Activated T-cell treated with anti-CD3 and anti-CD28 coated beads, Interleukin-2, amount 50 U/mL, for 48 hours (primary cell): ENCODE data around the gene IGF1R.

Experiments used
- DNase-seq, 2 experiments: peaks; one replicate each; pipeline ENCODE4 v3.0.0-alpha.2; 2020

Gene IGF1R

DNA sequence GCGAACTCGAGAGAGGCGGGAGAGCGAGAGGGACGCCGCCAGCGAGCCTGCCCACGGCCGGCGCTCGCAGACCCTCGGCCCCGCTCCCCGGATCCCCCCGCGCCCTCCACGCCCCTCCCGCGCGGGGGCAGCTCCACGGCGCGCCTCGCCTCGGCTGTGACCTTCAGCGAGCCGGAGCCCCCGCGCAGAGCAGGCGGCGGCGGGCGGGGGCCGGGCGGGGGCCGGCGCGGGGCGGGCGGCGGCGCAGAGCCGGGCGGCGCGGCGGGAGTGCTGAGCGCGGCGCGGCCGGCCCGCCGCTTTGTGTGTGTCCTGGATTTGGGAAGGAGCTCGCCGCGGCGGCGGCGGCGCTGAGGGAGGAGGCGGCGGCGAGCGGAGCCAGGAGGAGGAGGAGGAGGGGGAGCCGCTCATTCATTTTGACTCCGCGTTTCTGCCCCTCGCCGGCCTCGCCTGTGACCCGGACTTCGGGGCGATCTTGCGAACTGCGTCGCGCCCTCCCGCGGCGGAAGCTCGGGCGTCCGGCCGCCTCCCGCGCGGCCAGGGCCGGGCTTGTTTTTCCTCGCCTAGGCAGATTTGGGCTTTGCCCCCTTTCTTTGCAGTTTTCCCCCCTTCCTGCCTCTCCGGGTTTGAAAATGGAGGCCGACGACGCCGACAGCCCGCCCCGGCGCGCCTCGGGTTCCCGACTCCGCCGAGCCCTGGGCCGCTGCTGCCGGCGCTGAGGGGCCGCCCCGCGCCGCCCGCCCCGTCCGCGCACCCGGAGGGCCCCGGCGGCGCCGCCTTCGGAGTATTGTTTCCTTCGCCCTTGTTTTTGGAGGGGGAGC, 524 bp downstream of the IGF1R start:
- peak; percentile 54 to 62 for DNase-seq

DNA sequence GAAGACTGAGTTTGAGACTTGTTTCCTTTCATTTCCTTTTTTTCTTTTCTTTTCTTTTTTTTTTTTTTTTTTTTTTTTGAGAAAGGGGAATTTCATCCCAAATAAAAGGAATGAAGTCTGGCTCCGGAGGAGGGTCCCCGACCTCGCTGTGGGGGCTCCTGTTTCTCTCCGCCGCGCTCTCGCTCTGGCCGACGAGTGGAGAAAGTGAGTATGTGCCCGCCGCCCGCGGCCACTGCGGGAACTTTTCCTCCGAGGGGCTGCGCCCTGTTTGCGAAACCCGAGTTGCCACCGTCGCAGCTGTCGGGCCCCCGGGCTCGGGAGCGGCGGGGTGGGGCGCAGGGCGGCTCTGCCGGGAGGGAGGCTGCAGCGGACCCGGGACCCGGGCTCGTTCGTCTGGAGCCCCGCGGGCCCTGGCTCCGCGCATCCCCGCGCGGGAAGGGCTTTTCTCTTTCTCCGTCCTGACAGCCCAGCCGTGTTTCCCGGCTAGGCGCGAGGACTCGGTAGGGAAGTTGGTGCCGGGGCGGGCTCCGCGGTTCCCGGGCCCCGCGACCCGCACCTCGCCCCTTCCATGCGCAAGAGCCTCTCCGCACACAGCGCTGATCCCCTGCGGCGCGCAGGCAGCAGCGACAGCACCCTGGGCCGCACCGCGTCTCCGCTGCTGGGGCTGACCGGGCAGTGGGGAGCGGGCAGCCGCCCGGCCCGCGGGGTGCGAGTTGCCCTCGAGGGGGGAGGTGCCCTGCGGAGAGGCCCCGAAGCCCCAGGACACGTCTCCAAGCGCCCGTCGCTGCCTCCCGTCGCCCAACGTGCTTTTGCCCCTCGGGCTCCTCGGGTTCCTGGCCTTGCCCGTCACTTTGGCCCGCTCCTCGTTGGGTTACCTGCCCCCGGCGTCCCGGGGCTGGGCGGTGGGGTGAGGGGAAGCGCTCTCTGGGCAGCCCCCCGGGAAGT, 1.4 kb downstream of the IGF1R start:
- peak; percentile 55 to 65 for DNase-seq

DNA sequence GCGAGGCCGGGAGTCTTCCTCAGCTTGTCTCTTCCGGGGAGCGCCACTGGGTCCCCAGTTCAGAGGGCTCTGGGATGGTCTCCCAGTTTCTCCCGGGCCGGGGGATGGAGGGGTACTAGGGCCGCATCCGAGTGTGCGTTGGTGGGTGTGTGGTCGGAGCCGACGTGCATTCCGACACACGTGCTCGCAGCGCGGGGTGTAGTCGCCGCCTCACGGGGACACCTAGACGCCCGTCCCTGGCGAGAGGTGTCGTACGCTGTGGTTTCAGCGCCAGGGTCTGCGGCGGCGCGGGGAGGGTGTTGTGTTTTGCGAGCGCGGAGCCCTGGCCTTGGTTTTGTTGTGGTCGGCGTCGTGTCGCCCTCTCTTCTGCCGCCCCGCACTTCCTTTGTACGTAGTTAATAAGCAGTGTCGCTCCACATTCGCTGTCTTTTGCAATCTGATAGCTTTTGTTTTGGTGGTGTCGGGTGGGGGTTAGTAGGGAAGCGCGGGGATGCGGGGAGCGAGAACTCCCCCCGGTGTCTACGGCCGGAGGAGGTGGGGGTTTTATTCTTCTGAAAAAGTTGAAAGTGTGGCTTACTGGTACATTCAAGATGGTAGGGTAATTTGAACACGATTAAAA, 2.2 kb downstream of the IGF1R start:
- peak; percentile 57 to 58 for DNase-seq

DNA sequence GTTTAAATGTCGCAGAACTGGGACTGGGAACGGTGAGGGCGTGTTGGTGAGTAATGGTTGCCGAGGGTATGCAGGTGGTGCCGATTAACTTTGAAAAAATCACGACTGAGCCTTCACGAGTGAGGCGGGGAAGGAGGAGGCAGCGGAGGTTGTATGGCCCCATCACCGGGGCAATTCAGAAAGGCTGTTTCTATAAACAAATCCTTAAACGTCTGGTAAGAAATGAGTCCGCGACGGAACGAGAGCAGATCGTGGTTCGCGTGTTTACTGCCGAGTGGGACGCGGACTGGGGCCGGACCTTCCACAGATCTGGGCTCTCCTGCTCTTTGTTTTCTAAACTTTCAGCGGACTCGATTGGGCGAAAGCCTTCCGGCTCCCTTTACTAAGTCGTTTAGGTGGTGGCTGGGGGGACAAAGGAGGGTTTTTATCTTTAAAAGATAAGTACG, 2.7 kb downstream of the IGF1R start:
- peak; percentile 50 to 54 for DNase-seq

DNA sequence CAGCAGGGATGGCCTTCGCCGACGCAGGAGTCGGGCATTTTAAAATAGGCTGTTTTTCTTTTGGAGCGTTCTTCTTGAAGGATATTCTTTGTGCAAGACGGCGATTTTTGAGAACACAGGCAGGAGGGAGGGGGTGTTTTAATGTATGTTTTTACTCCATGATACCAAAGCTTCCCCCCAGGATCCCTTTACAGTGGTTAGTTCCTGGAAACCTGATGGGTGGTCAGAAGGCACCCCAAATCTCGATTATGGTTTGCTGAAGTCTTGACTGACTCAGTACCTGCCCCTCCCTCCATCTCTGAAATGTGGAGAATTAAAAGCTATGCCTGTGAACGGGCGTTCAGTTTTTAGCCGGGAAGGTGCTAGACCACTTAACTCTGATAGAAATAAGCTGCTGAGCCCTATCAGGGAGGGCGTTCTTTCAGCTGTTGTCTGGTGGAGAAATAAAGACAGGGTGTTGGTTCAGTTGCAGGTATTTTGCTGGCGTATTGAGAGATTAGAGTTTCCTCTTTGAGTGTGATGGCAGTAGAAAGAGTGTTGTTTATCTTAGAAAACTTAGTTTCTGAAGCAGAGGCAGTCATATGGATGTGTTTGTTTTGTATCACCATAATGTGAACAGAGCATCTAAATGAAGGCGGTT, 3.4 kb downstream of the IGF1R start:
- no peak for DNase-seq

DNA sequence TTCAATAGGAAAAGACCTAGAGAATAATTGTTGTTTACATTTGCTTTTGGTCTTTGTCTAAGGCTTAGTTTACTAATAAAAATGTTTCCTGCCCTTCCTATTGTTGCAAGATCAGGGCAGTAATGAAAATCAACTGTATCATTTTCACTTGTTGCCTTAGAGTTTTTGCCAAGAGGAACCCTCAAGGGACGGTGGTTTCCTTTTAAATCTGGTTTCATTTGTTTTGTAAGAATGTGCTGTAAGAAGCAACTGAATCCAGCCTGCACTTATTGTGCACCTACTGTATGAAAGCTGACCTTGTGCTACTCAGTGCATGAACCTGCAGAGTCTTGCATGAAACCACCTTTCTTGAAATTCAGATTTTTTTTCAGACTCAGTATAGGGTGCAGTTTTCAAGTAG, 5.3 kb downstream of the IGF1R start:
- DNase-seq: no peak

DNA sequence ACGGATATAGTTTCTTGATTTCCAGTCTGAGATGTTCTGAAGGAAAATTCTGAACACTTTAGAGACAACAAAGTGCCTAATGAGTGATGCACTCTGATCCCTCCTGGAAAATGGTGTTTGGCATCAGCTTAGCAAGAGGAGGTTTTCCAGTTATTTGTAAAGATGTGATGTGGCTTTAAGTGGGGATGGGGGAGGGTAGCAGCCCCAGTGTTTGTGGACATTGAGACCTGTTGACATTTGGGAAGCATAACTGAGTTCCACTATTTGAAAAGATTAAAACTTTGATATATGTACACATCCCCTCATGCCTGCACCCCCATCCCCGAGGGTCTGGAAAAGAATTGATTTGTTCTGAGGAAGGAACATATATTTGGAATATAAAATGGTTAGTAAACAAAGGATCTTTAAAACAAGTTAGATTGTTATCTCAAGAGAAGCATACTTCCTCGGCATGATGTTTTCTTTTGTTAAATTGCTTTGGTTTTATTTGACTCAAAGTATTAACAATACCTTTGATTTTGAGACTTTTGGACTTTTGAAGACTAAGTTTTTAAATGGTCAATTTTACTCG, 6.5 kb downstream of the IGF1R start:
- DNase-seq: no peak

DNA sequence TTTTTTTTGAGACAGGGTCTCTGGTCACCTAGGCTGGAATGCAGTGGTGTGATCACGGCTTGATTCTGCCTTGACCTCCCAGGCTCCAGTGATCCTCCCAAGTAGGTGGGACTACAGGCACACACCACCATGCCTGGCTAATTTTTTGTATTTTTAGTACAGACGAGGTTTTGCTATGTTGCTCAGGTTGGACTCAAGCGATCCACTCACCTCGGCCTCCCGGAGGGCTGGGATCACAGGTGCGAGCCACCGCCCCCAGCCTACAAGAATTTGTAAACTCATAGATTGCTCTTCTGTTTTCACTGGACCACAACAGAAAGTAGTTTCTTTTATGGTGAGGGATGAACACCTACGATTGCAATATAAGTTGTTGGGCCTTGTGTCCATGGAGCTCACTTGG, 7.4 kb downstream of the IGF1R start:
- DNase-seq: no peak

DNA sequence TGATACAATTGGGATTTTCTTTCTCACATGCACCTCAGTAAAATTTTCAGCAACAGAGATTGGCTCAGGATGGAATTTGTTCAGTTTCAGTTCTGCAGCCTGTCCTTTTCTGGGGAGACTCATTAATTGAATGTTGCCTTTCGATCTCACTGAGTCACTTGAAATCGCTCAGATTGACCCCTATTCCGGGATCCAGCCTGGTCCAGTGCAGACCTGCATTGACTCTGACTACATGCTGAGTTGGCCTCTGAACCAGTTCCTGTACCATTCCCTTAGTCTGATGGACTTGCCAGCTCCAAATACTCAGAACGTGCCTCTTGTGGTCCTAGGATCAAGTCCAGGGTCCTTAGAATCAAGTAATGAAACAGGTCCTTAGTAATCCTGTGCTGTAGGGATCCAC, 9.4 kb downstream of the IGF1R start:
- no peak for DNase-seq

DNA sequence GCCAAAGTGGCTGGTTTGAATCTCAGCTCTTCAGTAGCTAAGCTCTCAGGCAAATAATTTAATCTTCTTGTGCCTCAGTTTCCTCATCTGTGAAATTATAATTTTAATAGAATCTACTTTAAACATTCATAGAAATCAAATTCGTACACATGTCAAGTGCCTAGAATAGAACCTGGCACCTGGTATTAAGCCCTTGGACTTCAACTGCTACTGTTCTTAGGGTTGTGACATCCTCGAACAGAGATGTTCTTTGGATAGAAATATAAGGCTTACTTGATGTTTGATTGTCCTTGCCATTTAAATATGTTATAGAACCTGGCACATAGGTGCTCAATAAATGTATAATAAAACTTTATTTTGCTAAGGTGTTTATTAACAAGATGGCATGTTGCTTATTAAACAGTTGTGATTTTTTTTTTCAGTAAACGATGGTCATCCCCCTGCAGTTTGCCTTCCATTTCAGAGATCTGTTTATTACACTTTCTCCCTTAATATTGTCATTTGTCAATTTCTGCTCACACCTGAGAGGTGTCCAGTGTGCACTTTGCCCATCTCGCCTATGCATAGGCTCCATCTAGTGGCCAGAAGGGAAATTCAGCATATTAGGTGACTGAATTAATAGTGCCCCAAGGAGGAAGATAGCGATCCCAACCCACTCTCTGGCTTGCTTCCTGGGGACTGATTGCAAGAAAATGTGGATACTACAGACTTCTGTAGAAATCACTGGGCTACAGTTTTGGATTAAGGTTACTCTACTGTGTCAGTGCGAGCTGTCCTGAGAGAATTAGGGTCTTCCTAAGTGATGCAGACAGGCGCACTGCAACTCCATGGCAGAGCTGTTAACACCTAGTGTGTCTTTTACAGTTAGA, 10.7 kb downstream of the IGF1R start:
- DNase-seq: no peak

DNA sequence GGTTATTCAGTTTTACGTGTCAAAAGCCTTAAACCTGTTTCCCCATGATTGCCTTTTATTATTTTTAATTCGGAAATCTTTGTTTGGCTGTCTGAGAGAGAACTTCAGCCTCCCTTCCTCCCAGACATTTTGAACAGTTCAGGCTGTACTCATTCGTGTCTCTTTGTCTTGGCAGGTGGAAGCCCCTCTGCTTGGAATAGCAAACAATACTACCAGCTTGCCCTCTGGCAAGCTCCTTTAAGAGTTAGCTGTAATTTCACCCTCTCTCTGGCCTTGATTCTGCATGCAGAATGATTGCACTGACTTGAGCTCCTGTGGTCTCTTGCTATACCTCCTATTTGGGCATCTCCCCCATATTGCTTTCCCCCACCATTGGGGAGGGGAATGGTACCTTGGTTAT, 11.7 kb downstream of the IGF1R start:
- no peak for DNase-seq

DNA sequence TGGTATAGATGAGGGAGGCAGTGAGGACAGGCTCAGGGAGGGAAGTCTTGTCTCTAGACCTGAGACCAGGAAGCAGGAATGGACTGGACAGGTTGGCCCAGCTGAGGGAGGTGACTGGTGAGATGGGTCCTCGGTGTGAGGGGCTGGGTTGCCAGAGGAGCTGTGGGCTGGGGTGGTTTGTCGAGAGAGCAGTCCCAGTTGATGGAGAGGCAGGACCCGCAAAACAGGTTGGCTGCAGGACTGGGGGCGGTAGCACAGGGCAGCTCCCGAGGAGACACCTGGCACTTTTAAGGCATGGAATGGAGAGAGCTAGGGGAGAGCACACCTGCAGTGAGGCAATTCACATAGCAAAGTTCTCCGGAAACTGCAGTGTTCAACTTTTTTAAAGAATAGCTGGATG, 14.7 kb downstream of the IGF1R start:
- no peak for DNase-seq

DNA sequence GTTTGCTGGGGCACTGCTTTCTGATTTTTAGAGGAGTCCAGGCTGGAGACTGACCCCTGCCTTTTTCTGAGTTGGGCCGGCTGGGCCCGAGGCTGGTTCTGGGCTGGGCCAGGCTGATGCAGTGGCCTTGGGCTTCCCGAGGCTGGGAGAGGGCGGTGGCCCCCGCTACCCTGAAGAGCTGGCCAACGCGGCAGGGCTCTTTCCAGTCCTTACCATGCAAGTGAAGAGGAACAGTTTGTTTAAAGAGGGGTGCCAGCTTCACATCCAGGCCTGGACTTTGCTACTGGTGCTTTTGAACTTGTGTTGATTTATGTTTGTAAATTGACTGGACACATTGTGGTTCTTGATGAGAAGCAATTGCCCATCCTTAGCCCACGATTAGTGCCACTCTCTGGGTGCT, 15.3 kb downstream of the IGF1R start:
- DNase-seq: no peak

DNA sequence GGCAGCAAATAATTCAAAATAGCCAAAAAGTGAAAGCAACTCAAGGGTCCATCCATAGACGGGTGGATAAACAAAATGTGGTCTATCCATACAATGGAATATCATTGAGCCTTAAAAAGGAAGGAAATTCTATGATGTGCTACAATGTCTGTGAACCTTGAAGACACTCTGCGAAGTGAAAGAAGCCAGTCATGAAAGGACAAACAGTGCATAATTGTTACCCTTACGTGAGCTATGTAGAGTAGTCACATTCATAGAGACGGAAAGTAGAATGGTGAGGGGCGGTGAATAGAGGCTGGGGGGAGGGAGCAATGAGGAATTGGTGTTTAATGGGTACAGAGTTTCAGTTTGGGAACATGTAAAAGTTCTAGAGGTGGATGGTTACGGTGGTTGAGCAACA, 18.1 kb downstream of the IGF1R start:
- no peak for DNase-seq

DNA sequence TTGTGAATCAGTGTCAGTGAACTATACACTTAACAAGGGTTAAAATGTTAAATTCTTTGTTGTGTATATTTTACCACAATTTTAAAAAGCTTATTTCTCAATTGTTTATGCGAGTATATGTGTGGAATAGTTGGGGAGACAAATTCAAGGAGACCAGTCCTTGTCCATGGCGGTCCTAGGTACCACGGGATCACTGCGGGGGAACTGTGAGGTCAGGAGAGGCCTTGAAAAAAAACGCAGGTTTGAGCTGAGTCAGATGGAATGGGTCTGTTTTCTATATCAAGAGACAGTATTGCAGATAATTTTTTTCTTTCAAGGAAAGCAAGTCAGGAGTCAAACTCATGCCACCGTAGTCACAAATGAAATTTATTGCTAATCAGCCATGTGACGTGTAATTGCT, 18.5 kb downstream of the IGF1R start:
- no peak for DNase-seq

DNA sequence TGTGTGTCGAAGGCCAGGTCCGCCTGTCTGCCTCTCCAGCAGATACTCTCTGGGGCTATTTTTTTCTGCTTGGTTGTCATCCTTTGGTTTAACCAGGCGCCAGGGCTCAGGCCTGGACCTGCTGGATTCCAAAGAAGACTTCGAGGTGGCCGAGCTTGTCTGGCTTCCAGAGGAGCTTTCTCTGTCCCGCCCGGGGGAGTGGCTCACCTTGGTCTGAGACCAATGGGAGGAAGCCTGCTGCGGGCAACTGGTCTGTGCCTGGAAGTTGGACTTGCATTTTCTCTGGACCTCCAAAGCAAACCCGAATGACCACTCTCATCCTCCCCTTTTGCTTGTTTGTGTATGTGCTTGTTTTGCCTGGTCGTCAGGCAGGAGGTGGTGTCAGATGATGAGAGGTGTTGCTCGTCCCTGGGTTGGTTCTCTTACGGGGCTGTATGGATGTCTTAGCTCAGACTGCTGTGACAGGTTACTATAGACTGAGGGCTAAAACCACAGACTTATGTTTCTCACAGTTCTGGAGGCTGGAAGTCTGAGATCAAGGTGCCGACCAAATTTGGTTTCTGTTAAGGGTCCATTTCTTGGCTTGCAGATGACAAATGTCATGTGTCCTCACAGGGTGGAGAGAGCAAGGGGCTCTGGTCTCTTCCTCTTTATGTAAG, 19.3 kb downstream of the IGF1R start:
- no peak for DNase-seq

DNA sequence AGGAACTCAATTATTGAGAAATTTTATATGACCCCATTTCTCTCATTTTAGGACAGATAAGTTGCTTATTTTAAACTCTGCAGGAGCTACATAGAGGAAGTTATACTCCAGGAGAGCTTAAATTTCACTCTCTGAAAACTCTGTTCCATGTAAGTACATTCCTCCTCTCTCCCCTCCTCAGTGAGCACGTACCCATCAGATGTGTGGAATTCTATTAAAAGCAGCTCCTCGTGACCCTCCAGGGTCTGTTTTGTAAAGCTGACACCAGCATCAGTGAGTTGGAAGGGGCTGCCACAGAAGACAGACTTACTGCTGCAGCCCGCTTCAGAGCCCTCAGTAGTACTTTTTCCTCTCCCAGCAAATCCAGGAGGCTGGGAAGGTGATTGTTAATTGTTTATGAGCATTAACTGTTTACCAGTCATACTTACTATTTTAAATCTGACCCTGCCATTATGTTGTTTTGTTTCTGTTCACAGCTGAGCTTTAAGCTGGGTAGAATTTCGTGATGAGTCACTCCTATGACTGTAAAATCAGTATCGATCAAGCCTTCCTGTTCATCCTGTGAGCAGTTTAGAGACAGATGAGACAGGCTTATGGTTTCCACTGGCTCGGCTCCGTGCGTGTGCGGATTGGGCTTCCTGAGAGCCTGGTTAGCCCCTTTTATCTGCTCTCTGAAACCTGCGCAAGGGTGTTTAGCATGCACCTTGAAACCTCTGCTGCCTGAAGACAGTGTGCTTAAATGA, 20.4 kb downstream of the IGF1R start:
- peak; percentile 63 to 72 for DNase-seq

DNA sequence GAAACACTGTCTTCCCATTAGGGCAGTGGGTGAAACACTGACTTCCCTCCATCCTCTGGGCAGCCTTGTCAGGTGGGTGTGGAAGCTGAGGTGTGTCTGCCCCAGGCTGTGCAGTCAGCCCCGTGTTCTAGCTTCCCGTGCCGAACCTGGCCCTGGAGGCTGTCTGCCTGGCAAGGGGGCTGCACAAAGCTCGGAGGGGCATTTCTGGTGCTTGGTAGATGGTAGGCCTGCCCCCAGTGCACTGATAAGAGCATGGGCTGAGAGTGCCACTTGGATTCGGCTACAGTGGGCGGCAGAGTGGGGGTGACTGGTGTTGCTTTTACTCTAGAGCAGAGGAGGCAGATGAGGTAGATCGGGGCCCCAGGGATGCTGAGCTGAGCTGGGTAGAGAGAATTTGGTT, 21.3 kb downstream of the IGF1R start:
- peak in 1 of 2 experiments; percentile 27 for DNase-seq

DNA sequence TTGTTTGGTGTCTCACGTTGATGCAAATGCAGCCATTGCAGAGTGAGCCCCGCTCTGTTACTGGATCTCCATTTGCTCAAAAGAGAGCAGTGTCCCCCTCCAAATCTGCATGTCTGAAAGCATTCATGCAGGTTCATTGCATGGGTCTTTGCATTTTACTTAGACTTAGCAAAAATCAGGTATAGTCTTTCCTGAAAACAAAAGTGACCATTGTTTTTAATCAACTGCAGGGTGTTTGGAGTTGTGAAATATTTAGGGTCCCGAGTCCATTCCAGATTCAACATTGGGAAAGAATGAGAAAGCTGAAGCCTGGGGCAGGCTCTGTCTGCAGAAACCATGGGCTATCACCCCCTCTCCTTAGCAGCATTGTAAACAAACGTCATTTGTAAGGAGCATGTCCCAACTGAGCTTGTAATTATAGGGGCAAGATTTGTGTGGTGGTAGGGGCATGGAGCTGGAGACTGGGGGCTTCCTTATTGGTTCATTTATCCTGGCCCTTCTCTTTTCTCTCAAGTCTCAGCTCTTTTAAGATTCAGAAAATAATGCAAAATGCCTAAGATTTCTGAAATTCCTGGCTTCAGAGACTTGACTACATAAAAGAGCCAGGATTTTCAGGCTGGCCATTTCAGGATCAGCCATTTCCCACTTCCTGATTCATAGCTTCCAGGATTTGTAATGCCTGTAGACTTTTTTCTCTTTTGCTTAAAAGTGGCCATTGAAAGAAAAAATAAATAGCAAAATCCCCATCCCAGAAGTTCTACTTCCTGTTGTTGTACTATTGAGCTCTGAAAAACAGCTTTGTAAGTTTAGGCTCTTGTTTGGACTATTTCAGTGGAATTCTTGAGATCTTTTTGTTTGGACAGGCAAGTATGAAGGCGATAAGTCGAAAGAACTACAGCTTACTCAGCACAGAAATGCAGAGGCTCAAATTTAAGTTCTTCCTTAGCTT, 23.0 kb downstream of the IGF1R start:
- DNase-seq: no peak
